ENCODE results near the gene MMP24.
A peak's percentile ranks its signal among the peaks of the same experiment; 100 is the strongest.
"Not testable (repeated sequence)": the region's sequence is repeated elsewhere in the genome, so short reads cannot be mapped to it uniquely, and the experiment has no call there.

The MMP24 gene

GRCh38 chr20:35223941-35224340 is 2.5 kb upstream of the MMP24 start:
- no peak for DNase-seq (ENCODE audit: low spot score)

- DNase-seq (ENCODE audit: low spot score), result no peak
These were observed 2.0 kb upstream of the MMP24 start for GRCh38 chr20:35224536-35224935.

- no peak for DNase-seq (ENCODE audit: low spot score)
These were observed 968 bp upstream of the MMP24 start for GRCh38 chr20:35225319-35226125.

GRCh38 chr20:35226884-35227681 is 593 bp downstream of the MMP24 start:
- peak; percentile 77 for DNase-seq (ENCODE audit: low spot score)

- DNase-seq (ENCODE audit: low spot score), result peak; percentile 82
These were observed 6.1 kb downstream of the MMP24 start for GRCh38 chr20:35232575-35232974.

GRCh38 chr20:35235881-35236280 is 9.4 kb downstream of the MMP24 start:
- peak; percentile 78 for DNase-seq (ENCODE audit: low spot score)

- no peak for DNase-seq (ENCODE audit: low spot score)
These were observed 11.0 kb downstream of the MMP24 start for GRCh38 chr20:35237486-35237885.

GRCh38 chr20:35238170-35238569 is 11.7 kb downstream of the MMP24 start:
- peak; percentile 56 for DNase-seq (ENCODE audit: low spot score)

GRCh38 chr20:35238735-35239134 is 12.2 kb downstream of the MMP24 start:
- no peak for DNase-seq (ENCODE audit: low spot score)

GRCh38 chr20:35240083-35240810 is 13.8 kb downstream of the MMP24 start:
- DNase-seq (ENCODE audit: low spot score), result peak; percentile 78

GRCh38 chr20:35240811-35241293 is 14.4 kb downstream of the MMP24 start:
- DNase-seq (ENCODE audit: low spot score), result peak; percentile 45

GRCh38 chr20:35243317-35243716 is 16.8 kb downstream of the MMP24 start:
- DNase-seq (ENCODE audit: low spot score), result no peak

GRCh38 chr20:35243986-35244385 is 17.5 kb downstream of the MMP24 start:
- no peak for DNase-seq (ENCODE audit: low spot score)

- DNase-seq (ENCODE audit: low spot score), result no peak
These were observed 20.2 kb downstream of the MMP24 start for GRCh38 chr20:35246723-35247122.

GRCh38 chr20:35248641-35249475 is 22.4 kb downstream of the MMP24 start:
- DNase-seq (ENCODE audit: low spot score), result peak; percentile 97

- no peak for DNase-seq (ENCODE audit: low spot score)
These were observed 25.1 kb downstream of the MMP24 start for GRCh38 chr20:35251613-35251940.

GRCh38 chr20:35252037-35252461 is 25.6 kb downstream of the MMP24 start:
- DNase-seq (ENCODE audit: low spot score), result no peak

GRCh38 chr20:35252598-35252997 is 26.1 kb downstream of the MMP24 start:
- not testable (repeated sequence) for DNase-seq (ENCODE audit: low spot score)

- no peak for DNase-seq (ENCODE audit: low spot score)
These were observed 26.5 kb downstream of the MMP24 start for GRCh38 chr20:35253010-35253409.

GRCh38 chr20:35254448-35254999 is 28.0 kb downstream of the MMP24 start:
- DNase-seq (ENCODE audit: low spot score), result no peak

Measured in cerebellar cortex (tissue), 1 donor.